Femur (tissue), 1 donor: ENCODE data around the gene HHAT.

ENCODE experiments used
- DNase-seq: peaks from one replicate; pipeline ENCODE4 v3.0.0-alpha.2; 2017

HHAT gene

GRCh38 chr1:210695026-210695425 lies 366.3 kb downstream of the HHAT start:
- no peak for DNase-seq

GRCh38 chr1:210696709-210697108 lies 368.0 kb downstream of the HHAT start:
- DNase-seq, result no peak

DNA sequence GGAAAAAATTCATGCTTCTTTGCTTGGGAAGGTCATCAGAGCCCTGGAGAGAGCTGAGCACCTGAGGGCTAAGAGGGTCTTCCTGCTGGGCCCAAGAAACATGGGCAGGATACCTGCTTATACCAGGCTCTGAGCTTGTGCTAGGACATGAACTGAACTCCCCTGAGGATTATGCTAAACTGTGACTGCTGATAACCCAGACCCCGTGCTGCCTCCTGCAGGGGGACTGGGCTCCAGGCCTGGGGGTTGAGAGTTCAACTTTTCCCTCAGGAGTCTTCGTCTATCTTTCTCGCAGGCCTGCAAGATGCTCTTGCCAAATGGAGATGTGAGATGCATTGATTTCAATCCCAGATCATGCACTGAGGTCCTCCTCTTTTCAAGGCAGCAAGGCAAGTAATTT lies 368.5 kb downstream of the HHAT start:
- no peak for DNase-seq

DNA sequence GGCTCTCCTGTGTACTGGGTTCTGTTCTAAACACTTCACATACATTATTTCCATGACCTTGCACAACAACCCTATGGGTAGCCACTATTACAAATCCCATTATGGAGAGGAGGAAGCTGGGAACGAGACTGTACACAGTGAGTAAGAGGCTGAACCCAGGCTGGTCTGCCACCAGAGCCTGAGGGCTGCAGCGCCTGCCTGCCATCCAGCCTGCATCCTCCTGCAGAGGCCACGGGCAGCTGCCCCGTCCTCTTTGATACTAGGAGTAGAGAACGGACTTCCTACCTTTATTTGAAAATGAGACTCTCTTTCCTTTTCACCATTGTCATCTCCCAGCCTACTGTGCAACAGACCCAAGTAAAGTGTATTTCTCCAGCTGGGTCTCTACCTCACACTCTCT lies 370.0 kb downstream of the HHAT start:
- no peak for DNase-seq

DNA sequence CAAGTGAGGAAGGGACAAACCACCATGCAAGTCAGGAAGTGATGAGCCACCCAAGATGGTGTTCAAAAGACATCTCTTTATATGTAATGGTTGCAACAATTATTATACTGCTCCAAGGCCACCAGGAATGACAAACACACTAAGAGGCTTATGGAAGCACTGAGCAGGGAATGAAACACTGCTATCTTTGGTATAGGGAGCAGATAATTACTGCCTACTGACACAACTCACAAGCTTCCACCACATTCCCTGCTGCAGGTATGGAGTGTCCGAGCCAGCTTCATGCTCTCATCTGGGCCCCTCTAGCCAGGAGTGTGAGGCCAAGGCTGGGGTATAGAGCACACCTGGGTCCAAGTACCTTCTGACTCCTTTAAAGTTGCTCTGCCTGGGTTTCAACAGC lies 371.4 kb downstream of the HHAT start:
- no peak for DNase-seq

GRCh38 chr1:210700511-210700910 lies 371.8 kb downstream of the HHAT start:
- DNase-seq, result no peak

- no peak for DNase-seq
These were observed 373.8 kb downstream of the HHAT start for GRCh38 chr1:210702506-210702905.

DNA sequence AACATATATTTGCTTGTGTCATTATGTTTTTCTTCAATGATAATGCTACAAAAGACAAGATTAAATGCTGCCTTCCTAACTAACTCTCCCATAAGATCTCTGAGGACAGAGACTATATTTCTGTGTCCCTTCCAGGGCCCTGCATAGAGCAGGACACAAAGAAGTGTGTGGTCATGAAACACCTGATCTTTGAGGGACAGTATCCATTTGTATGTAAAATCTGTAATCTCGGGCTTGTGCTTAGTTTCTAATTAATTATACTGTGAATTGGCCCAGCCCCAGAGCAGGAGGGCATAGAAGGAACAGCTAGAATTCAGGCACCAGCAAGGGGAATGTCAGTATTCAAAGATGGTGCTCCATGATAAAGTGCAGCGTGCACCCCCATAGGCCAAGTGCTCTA lies 374.9 kb downstream of the HHAT start:
- no peak for DNase-seq

GRCh38 chr1:210705086-210705485 lies 376.4 kb downstream of the HHAT start:
- no peak for DNase-seq

GRCh38 chr1:210706246-210706645 lies 377.5 kb downstream of the HHAT start:
- no peak for DNase-seq

- DNase-seq, result no peak
These were observed 378.9 kb downstream of the HHAT start for GRCh38 chr1:210707300-210708240.

DNA sequence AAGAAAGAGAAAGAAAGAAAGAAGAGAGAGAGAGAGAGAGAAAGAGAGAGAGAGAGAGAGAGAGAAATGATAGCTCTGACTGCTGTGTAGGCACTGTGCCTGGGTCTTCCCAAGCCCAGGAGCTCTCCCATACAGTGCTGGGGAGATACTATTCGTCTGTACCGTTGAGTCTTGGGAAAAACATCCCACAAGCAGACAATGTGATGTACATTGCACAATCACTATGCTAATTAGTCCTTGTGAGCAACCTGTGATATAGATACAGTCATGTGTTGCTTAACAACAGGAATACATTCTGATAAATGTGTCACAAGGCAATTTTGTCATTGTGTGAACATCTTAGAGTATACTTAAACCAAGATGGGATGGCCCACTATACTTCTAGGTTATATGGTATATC lies 381.0 kb downstream of the HHAT start:
- DNase-seq, result no peak

DNA sequence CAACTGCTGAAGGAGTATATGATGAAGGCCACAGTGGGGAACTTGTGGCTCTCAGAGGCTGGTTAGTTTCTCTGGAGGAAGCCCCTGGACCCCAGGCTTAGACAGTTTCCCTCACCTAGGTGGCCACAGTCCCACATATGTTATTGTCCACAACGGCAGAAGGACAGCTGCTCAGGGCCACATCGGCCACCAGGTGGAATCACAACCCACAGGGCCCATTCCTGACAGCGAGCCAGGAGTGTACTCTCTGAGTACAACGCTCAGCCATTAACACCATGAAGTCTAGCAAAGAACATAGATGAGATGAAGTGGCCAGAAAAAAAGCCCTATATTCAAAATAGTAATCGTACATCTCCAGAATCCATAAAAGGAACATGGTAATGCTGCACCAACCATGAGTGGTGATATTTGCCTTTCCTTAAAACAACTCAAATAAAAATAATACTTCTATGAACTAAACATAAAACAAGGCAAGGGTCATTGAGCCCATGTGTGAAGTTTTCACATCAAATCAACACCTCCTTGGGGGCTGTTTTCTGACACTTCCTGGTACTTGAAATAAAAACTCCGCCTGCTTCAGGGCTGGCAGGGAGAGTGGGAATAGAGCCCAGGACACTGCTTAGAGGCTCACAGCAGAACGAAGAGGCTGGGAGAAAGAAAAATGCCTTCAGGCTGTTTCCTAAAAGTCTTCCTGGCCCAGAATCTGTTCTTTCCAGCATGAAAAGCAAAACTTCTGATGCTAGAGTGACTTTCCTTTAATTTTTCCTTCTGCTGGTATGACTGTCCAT lies 383.3 kb downstream of the HHAT start:
- no peak for DNase-seq

DNA sequence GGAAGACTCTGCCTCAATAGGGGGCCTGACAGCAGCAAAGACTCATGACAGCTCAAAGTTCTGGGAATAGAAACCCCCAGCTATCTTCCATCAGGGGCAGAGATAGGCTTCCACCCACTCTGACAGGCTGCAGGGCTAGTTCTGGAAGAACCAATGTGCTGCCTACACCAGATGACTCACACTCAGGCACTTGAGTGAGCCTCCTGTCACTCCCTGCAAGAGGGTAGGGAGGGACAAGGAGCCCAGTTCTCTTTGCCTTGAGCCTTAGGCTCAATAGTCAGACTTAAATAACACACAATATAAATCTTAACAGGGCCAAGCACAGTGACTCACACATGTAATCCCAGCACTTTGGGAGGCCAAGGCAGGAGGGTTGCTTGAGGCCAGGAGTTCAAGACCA lies 386.4 kb downstream of the HHAT start:
- no peak for DNase-seq

DNA sequence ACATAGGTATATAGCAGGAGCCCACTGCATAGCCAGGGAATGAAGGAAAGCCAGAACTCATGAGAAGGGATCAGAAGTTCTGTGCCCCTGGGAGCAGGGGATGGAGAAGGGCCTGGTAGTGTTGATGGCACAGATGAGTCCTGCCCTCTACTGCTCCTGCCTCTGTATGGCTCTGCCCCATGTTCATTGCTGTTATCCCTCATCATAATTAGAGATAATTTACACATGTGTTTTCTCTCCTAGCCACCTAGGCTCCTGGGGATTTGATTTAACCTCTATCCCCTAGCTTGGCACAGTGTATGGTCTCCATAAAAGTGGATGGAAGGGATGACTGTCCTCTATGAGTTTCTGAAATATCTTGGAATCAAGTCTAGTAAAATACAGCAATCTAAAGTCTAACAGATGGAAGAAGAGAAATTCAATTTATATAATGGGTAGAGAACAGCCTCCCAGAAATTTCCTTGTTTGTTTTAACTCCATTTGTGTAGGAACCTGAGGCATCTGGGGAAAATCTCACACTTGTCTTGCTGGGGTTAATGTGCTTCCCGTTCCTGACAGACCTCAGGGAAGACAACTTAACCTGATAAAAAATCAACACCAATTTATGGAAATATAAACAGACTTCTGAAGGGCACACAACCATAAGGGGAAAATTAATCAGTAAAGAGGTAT lies 393.8 kb downstream of the HHAT start:
- no peak for DNase-seq

- DNase-seq, result no peak
These were observed 394.9 kb downstream of the HHAT start for GRCh38 chr1:210723646-210724045.

DNA sequence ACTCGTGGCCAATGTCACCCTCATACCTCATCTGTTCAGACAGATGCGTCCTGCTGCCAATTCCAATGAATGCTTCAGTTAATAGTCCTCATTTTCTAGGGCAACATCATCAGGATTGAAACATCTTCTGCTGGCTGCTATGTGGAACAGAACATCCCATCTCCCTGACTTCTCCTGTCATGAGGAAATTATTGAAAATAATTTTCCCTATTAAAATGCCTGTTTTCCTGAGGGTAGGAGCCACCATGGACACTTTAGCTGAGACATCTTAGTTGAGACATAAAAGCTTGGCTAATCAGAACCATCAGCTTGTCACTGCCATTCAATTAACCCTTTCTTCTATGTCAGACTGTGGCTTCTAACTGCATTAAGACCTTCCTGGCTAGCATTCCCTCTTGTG lies 396.1 kb downstream of the HHAT start:
- DNase-seq, result no peak
